Stimulated activated naive CD8-positive, alpha-beta T cell treated with anti-CD3 and anti-CD28 coated beads, Interleukin-15, amount 100 ng/mL, for 72 hours (primary cell): ENCODE measurements around the gene SPAG4.
A peak's percentile ranks its signal among the peaks of the same experiment; 100 is the strongest.

Experiments used
- ATAC-seq: fragments of 150-1000 bp; cut with Tn5 transposase; 2 replicates; pipeline ENCODE4 v1.10.0; 2021; ENCODE audit warnings: mild to moderate bottlenecking, moderate library complexity
- DNase-seq, 2 donors: peaks; one replicate each; pipeline ENCODE4 v3.0.0; 2021 to 2022
- H3K27ac Mint-ChIP-seq, 2 donors: one replicate each; pipeline ENCODE4 v1.8.0; 2022; ENCODE audit warnings: mild to moderate bottlenecking in 2 of 2, mixed read lengths in 2 of 2, moderate library complexity in 2 of 2
- H3K27me3 Mint-ChIP-seq: one replicate; pipeline ENCODE4 v1.8.0; 2022; ENCODE audit warnings: mixed read lengths
- H3K4me1 Mint-ChIP-seq: one replicate; pipeline ENCODE4 v1.8.0; 2022; ENCODE audit warnings: mild to moderate bottlenecking, mixed read lengths
- H3K4me3 Mint-ChIP-seq, 2 donors: one replicate each; pipeline ENCODE4 v1.8.0; 2022; ENCODE audit warnings: mild to moderate bottlenecking in 2 of 2, mixed read lengths in 2 of 2, moderate library complexity in 1 of 2
- H3K9me3 Mint-ChIP-seq, 2 donors: one replicate each; pipeline ENCODE4 v1.8.0; 2022; ENCODE audit warnings: mixed read lengths in 2 of 2

Gene SPAG4

GRCh38 chr20:35595456-35595855 lies 20.2 kb upstream of the SPAG4 start:
- ATAC-seq = no peak
- H3K9me3 Mint-ChIP-seq = no peaks in the 10 kb centered on the region
- DNase-seq = no peak
- no peaks in the 10 kb centered on the region for H3K4me1 Mint-ChIP-seq
- no peak overlapping the region for H3K4me3 Mint-ChIP-seq
- no peak overlapping the region for H3K27ac Mint-ChIP-seq
- H3K27me3 Mint-ChIP-seq = peaks cover 23% of the 10 kb centered on the region

DNA sequence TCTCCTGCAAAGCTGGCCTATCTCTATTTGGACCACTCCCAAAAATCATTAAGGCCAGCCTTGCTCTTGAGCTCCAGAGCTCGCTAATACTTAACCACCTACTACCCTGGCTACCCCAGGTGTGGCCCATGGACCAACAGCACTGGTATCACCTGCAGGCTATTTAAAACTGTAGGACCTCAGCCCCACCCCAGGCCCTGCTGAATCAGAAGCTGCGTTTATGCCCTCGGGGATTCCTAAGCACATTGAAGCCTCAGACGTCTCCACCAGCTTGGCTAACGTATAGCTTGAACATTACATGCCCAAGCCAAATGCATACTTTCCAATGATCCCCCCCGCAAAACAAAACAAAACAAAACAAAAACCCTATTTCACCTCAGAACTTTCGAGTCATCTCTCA lies 19.7 kb upstream of the SPAG4 start:
- H3K9me3 Mint-ChIP-seq = no peaks in the 10 kb centered on the region
- DNase-seq (no peak), ATAC-seq (no peak)
- no peak overlapping the region for H3K27ac Mint-ChIP-seq
- no peak overlapping the region for H3K4me3 Mint-ChIP-seq
- H3K4me1 Mint-ChIP-seq = peaks cover 4% of the 10 kb centered on the region
- H3K27me3 Mint-ChIP-seq = peaks cover 27% of the 10 kb centered on the region

- H3K27me3 Mint-ChIP-seq = peaks cover 40% of the 10 kb centered on the region
- no peak overlapping the region for H3K4me3 Mint-ChIP-seq
- H3K9me3 Mint-ChIP-seq = no peaks in the 10 kb centered on the region
- H3K27ac Mint-ChIP-seq = no peak overlapping the region
- H3K4me1 Mint-ChIP-seq = peaks cover 16% of the 10 kb centered on the region
- no peak for DNase-seq
- ATAC-seq = no peak
Observed at GRCh38 chr20:35597186-35597585, 18.4 kb upstream of the SPAG4 start.

- peaks cover 53% of the 10 kb centered on the region for H3K27me3 Mint-ChIP-seq
- no peak overlapping the region for H3K27ac Mint-ChIP-seq
- no peak overlapping the region for H3K4me3 Mint-ChIP-seq
- no peak for DNase-seq
- H3K4me1 Mint-ChIP-seq = peaks cover 22% of the 10 kb centered on the region
- H3K9me3 Mint-ChIP-seq = no peaks in the 10 kb centered on the region
- no peak for ATAC-seq
Observed at GRCh38 chr20:35598476-35598875, 17.2 kb upstream of the SPAG4 start.

DNA sequence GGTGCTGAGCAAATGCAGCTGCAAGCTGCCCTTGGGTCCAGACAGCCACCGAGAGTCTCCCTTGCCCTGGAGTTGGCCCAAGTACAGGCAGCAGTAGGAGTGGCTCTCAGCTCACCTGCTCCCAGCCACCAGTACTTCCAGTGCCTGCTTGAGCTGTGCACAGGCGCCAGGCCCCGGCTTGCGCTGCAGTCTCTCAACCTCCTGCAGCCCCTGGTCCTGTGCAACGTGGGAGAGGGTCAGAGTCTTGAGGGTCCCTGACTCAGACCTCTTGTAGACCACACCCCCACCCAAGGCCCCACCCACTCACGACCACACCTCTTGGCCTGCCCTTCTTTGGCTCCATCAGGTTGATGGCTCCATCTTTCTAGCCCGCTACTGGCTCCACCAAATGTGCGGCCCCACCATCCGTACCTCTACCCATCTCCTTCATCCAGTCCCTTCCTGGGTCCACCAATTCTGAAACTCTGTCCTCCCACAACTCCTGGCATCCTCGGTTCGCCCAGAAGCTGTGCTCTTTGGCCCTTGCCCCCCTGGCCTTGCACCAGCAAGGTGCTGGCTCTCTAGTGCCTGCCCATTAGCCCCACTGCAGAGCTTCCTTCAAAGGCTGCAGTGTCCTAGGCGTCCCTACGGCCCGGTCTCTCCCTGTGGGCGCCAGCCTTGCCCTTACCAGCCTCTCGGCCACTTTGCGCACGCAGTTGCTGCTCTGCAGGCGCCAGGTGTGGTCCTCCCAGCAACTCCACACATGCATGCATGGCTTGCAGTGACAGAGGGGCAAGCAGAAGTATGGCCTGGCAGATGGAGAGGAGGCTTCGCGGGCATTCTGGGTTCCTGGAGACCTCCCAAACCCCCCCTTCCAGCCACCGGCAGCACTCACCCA lies 16.5 kb upstream of the SPAG4 start:
- H3K27ac Mint-ChIP-seq = no peak overlapping the region
- ATAC-seq = no peak
- H3K4me3 Mint-ChIP-seq = no peak overlapping the region
- DNase-seq = no peak
- no peaks in the 10 kb centered on the region for H3K9me3 Mint-ChIP-seq
- H3K4me1 Mint-ChIP-seq = peaks cover 22% of the 10 kb centered on the region
- peaks cover 56% of the 10 kb centered on the region for H3K27me3 Mint-ChIP-seq

- Mint-ChIP-seq H3K4me1 (peaks cover 22% of the 10 kb centered on the region), H3K9me3 (no peaks in the 10 kb centered on the region), H3K4me3 (no peak overlapping the region), H3K27me3 (peaks cover 56% of the 10 kb centered on the region), H3K27ac (no peak overlapping the region)
- no peak for ATAC-seq
- DNase-seq = no peak
Observed at GRCh38 chr20:35599776-35600120, 15.9 kb upstream of the SPAG4 start.

GRCh38 chr20:35600176-35600992 lies 15.2 kb upstream of the SPAG4 start:
- ATAC-seq (peak; percentile 4), DNase-seq (no peak)
- Mint-ChIP-seq H3K27ac (no peak overlapping the region), H3K9me3 (no peaks in the 10 kb centered on the region), H3K27me3 (peaks cover 62% of the 10 kb centered on the region), H3K4me3 (peak overlapping the region; percentile 73 to 80), H3K4me1 (peaks cover 27% of the 10 kb centered on the region)

GRCh38 chr20:35600993-35601973 lies 14.3 kb upstream of the SPAG4 start:
- Mint-ChIP-seq H3K27ac (no peak overlapping the region), H3K4me3 (peak overlapping the region; percentile 73 to 80), H3K9me3 (no peaks in the 10 kb centered on the region), H3K4me1 (peaks cover 27% of the 10 kb centered on the region), H3K27me3 (peaks cover 64% of the 10 kb centered on the region)
- DNase-seq (peak; percentile 68 to 82), ATAC-seq (peak; percentile 92)

DNA sequence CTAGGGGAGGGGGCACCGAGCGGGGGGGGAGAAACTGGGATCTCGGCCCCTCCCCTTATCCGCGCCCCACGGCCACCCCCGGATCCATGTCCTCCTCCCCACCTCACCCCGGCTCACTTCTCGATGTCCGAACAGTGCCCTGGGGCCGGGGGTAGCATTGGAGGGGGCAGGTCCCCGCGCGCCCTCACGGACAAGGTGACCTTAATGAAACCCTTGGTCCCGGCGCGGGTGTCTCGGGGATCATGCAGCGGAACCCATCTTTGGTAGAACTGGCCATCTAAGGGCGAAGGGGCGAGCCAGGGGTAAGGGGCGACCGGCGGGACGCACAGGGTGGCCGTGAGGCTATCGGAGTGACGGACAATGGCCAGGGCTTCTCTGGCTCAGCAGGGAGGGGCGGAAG lies 13.6 kb upstream of the SPAG4 start:
- DNase-seq (no peak), ATAC-seq (no peak)
- Mint-ChIP-seq H3K4me1 (peaks cover 31% of the 10 kb centered on the region), H3K27ac (no peak overlapping the region), H3K9me3 (no peaks in the 10 kb centered on the region), H3K4me3 (peak overlapping the region; percentile 73 to 80), H3K27me3 (peaks cover 64% of the 10 kb centered on the region)

DNA sequence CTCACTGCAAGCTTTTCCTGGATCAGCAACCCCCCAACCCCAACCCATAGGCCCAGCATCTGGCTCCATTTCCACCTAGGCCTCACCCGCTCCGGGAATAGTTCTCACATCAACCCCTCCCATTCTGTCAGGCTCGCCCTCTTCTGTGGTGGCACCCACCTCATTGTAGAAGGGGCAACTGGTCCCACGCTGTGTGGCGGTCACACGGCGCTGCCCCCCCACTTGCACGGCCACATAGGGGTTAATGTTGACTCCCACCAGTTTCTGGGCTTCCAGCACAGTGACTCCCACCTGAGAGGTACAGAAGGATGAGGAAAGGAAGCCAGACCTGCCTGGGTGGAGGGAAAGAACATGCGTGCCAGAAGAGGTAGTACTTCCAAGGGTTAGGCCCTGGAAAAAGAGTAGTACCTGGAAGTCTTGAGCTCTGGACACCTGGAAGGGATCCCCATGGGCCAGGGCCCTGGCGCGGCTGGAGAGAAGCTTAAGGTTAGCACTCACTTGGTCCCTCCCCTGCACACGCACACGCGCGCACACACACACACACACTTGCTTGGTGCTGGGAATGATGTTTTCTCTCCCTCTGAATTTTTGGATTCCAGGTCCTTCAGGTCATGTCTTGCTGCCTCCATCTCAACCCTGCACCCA lies 12.7 kb upstream of the SPAG4 start:
- H3K9me3 Mint-ChIP-seq = no peaks in the 10 kb centered on the region
- H3K27ac Mint-ChIP-seq = no peak overlapping the region
- H3K27me3 Mint-ChIP-seq = peaks cover 64% of the 10 kb centered on the region
- H3K4me3 Mint-ChIP-seq = peak overlapping the region in 1 of 2 donors; percentile 17
- no peak for DNase-seq
- ATAC-seq = no peak
- H3K4me1 Mint-ChIP-seq = peaks cover 34% of the 10 kb centered on the region

GRCh38 chr20:35603695-35604448 lies 11.8 kb upstream of the SPAG4 start:
- no peaks in the 10 kb centered on the region for H3K9me3 Mint-ChIP-seq
- DNase-seq (no peak), ATAC-seq (no peak)
- peaks cover 56% of the 10 kb centered on the region for H3K27me3 Mint-ChIP-seq
- no peak overlapping the region for H3K4me3 Mint-ChIP-seq
- H3K4me1 Mint-ChIP-seq = peaks cover 34% of the 10 kb centered on the region
- H3K27ac Mint-ChIP-seq = no peak overlapping the region

- H3K4me3 Mint-ChIP-seq = no peak overlapping the region
- no peak for ATAC-seq
- H3K27me3 Mint-ChIP-seq = peaks cover 51% of the 10 kb centered on the region
Observed at GRCh38 chr20:35604449-35604747, 11.2 kb upstream of the SPAG4 start.

DNA sequence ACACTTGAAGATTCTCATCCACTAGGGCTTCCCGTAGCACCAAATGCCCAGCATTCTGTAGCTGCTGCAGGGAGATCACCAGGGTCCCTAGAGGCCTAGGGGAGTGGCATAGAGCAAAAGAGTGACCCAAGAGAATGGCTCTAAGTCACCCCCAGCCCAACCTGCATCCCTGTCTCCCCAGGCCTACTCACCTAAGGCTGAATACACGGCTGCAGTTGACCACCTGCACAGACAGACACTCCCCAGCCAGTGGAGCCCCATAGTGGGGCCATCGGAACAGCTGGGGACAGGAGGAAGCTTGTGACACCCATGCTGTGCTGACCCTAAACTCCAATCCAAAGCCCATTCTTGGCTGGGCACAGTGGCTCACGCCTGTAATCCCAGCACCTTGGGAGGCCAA lies 9.5 kb upstream of the SPAG4 start:
- peaks cover 34% of the 10 kb centered on the region for H3K27me3 Mint-ChIP-seq
- H3K27ac Mint-ChIP-seq = no peak overlapping the region
- DNase-seq = no peak
- H3K4me1 Mint-ChIP-seq = peaks cover 27% of the 10 kb centered on the region
- H3K9me3 Mint-ChIP-seq = no peaks in the 10 kb centered on the region
- ATAC-seq = no peak
- no peak overlapping the region for H3K4me3 Mint-ChIP-seq

More at GRCh38 chr20:35604449-35604747, 11.2 kb upstream of the SPAG4 start:
- peaks cover 34% of the 10 kb centered on the region for H3K4me1 Mint-ChIP-seq
- DNase-seq = no peak
- no peaks in the 10 kb centered on the region for H3K9me3 Mint-ChIP-seq
- no peak overlapping the region for H3K27ac Mint-ChIP-seq

DNA sequence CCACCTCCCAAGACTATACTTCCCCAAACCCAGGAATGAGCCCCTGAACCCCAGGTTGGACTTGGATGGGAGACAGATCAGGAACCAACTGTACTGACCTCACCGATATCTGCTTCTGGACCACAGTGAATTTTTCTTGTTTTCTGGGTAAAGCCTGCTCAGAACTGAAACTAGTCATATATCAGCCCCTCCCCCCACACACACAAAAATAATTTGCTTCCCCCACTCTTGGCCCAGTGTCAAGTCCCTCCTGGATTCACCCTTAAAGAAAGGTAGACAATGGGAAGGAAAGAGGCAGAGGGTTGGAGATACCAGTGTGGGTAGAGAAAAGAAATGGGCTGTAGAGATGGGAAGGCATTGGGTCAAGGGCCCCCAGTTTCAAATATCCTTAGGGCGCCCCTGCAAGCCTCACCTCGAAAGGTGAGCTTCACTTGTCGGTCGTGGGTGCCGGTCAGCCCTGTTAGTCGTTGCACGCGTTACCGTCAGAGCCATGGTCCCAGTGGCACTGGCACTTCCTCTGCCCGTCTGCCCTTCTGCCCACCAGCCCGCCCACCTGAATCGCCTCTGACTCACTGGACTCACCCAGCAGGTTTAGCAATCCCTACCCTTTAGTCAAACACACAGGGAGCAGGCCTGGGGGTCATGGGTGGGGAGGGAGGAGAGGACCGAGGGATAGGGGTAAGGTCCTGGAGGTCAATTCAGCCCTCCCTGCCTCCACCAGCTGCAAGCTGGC lies 8.5 kb upstream of the SPAG4 start:
- Mint-ChIP-seq H3K4me1 (peaks cover 18% of the 10 kb centered on the region), H3K27me3 (peaks cover 24% of the 10 kb centered on the region), H3K4me3 (no peak overlapping the region), H3K9me3 (no peaks in the 10 kb centered on the region), H3K27ac (no peak overlapping the region)
- ATAC-seq = no peak
- DNase-seq = no peak
